Parathyroid adenoma (tissue), 2 donors: Measurements from ENCODE around the gene PPIF.

Source experiments
- H2AFZ ChIP-seq: fragments of 300-600 bp; sonication (generic); one replicate; pipeline ENCODE4 v1.7.0; 2017; ENCODE audit warnings: antibody characterized with exemption, mild to moderate bottlenecking
- H3K27ac ChIP-seq: fragments of 300-600 bp; sonication (generic); one replicate; pipeline ENCODE4 v1.7.0; 2017
- H3K27me3 ChIP-seq: fragments of 300-600 bp; sonication (generic); one replicate; pipeline ENCODE4 v1.7.0; 2017; ENCODE audit warnings: low read length; ENCODE audit not compliant: control insufficient read depth, insufficient read depth
- H3K36me3 ChIP-seq: fragments of 300-600 bp; sonication (generic); one replicate; pipeline ENCODE4 v1.7.0; 2017; ENCODE audit warnings: low read length; ENCODE audit not compliant: control insufficient read depth, insufficient read depth
- H3K4me1 ChIP-seq: fragments of 300-600 bp; sonication (generic); one replicate; pipeline ENCODE4 v1.7.0; 2017; ENCODE audit warnings: control low read depth
- H3K4me2 ChIP-seq: fragments of 300-600 bp; sonication (generic); one replicate; pipeline ENCODE4 v1.7.0; 2017; ENCODE audit warnings: low read length
- H3K4me3 ChIP-seq: fragments of 300-600 bp; sonication (generic); one replicate; pipeline ENCODE4 v1.7.0; 2017; ENCODE audit warnings: low read depth, low read length
- H3K79me2 ChIP-seq: fragments of 300-600 bp; sonication (generic); one replicate; pipeline ENCODE4 v1.7.0; 2017; ENCODE audit warnings: control low read depth
- H3K9ac ChIP-seq: fragments of 300-600 bp; sonication (generic); one replicate; pipeline ENCODE4 v1.7.0; 2017; ENCODE audit warnings: mild to moderate bottlenecking
- H3K9me3 ChIP-seq: fragments of 300-600 bp; sonication (generic); one replicate; pipeline ENCODE4 v1.7.0; 2017; ENCODE audit warnings: low read length; ENCODE audit not compliant: control insufficient read depth
- TF ChIP-seq, protein P1 (sequence below): fragments of 300-600 bp; sonication (generic); IDR thresholded peaks from one replicate; pipeline ENCODE4 v1.7.0; 2017; ENCODE audit warnings: antibody characterized with exemption, mild to moderate bottlenecking
- donor health status: primary hyperparathyroidism.

PPIF gene

GRCh38 chr10:79333513-79333912, 13.8 kb upstream of the PPIF start:
- Histone ChIP-seq H3K27ac (no peak overlapping the region), H3K4me1 (peaks cover 18% of the 10 kb centered on the region), H3K79me2 (no peaks in the 10 kb centered on the region), H3K9me3 (no peaks in the 10 kb centered on the region), H3K36me3 (no peaks in the 10 kb centered on the region), H3K9ac (no peak overlapping the region), H3K4me3 (no peak overlapping the region), H2AFZ (no peak overlapping the region), H3K4me2 (no peak overlapping the region), H3K27me3 (no peaks in the 10 kb centered on the region)
- TF ChIP-seq, protein P1, sequence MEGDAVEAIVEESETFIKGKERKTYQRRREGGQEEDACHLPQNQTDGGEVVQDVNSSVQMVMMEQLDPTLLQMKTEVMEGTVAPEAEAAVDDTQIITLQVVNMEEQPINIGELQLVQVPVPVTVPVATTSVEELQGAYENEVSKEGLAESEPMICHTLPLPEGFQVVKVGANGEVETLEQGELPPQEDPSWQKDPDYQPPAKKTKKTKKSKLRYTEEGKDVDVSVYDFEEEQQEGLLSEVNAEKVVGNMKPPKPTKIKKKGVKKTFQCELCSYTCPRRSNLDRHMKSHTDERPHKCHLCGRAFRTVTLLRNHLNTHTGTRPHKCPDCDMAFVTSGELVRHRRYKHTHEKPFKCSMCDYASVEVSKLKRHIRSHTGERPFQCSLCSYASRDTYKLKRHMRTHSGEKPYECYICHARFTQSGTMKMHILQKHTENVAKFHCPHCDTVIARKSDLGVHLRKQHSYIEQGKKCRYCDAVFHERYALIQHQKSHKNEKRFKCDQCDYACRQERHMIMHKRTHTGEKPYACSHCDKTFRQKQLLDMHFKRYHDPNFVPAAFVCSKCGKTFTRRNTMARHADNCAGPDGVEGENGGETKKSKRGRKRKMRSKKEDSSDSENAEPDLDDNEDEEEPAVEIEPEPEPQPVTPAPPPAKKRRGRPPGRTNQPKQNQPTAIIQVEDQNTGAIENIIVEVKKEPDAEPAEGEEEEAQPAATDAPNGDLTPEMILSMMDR = no peak

DNA sequence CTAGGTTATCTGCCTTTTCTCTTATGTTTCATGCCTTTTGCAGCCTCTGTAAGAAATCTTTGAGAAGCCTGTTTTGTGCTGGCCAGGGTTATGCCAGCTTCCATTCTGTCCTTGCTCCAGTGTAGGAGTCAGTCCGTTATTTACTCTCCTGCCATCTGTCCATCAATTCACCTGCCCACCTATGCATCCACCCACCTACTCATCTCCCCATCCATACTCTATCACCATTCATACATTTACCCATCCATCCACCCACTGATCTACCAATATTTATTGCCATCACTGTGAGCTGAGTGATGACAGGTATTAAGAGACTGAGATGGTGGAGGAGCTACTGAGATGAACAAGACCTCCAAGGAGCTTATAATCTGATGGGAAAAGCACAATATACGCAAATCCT, 12.7 kb upstream of the PPIF start:
- TF ChIP-seq, protein P1 = no peak
- Histone ChIP-seq H3K9ac (no peak overlapping the region), H3K27ac (peak overlapping the region; percentile 88)

DNA sequence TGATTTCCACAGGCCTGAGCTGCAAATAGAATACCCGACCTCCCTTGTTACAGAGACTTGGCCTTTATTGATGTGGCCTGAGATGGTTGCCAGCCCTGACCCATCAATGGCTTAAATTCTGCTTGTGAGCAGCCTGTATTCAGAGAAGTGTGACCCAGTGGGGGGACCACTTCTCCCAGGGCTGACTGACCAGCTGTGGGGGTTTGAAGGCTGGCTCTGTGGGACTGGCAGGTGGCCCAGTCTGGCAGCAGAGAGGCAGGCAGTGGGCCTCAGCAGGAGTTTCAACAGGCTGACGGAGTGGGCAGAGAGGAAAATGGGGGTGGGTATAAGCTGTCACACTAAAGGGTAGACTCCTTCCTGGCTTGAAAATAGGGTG, 12.2 kb upstream of the PPIF start:
- H3K9me3 ChIP-seq = no peaks in the 10 kb centered on the region
- peaks cover 18% of the 10 kb centered on the region for H3K4me1 ChIP-seq
- peak overlapping the region; percentile 88 for H3K27ac ChIP-seq
- no peaks in the 10 kb centered on the region for H3K79me2 ChIP-seq
- H3K36me3 ChIP-seq = no peaks in the 10 kb centered on the region
- no peak overlapping the region for H3K4me2 ChIP-seq
- peak overlapping the region; percentile 75 for H2AFZ ChIP-seq
- TF ChIP-seq, protein P1 = no peak
- no peaks in the 10 kb centered on the region for H3K27me3 ChIP-seq
- no peak overlapping the region for H3K9ac ChIP-seq
- H3K4me3 ChIP-seq = no peak overlapping the region

More for the DNA sequence above, 12.7 kb upstream of the PPIF start:
- H3K9me3 ChIP-seq = no peaks in the 10 kb centered on the region
- H3K4me2 ChIP-seq = no peak overlapping the region
- H2AFZ ChIP-seq = peak overlapping the region; percentile 75
- H3K36me3 ChIP-seq = no peaks in the 10 kb centered on the region
- peaks cover 18% of the 10 kb centered on the region for H3K4me1 ChIP-seq
- H3K79me2 ChIP-seq = no peaks in the 10 kb centered on the region
- H3K4me3 ChIP-seq = no peak overlapping the region
- no peaks in the 10 kb centered on the region for H3K27me3 ChIP-seq

DNA sequence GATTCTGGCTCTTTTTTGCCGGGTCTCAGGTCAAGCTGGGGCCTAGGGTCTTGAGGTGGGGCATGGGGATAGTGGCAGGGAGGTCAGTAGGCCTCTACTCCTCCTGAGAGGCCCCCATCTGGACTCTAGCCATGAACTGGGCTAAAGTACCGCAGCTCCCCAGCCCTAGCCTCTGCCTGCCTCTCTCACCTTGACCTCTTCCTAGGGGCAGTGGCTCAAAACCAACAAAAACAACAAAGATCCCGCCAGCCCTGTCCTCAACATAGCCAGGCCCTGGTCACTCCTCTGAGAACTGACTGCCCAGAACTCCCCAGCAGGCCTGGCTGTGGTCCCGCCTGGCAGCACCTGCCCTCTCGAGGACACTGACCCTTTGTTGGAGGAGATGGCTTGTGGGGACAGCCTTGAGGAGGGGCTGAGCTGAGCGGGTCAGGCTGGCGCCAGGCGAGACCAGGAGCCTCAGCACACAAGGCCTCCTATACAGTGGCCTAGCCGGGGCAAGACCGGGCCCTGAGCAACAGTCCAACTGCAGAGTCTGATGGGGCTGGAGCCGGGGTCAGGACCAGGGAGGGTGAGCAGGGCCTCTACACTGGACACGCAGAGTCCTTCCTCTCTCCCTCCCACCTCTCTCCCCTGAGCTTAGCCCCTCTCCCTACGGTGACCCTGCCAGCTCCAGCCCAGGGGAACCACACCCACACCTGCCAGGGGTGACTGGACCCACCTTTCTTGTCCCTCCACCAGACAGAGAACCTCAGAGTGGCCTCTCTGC, 11.6 kb upstream of the PPIF start:
- Histone ChIP-seq H2AFZ (peak overlapping the region; percentile 75), H3K79me2 (no peaks in the 10 kb centered on the region), H3K4me2 (no peak overlapping the region), H3K27me3 (no peaks in the 10 kb centered on the region), H3K27ac (peak overlapping the region; percentile 88), H3K36me3 (no peaks in the 10 kb centered on the region), H3K4me1 (peaks cover 21% of the 10 kb centered on the region), H3K4me3 (no peak overlapping the region), H3K9me3 (no peaks in the 10 kb centered on the region), H3K9ac (no peak overlapping the region)
- TF ChIP-seq, protein P1 = no peak

DNA sequence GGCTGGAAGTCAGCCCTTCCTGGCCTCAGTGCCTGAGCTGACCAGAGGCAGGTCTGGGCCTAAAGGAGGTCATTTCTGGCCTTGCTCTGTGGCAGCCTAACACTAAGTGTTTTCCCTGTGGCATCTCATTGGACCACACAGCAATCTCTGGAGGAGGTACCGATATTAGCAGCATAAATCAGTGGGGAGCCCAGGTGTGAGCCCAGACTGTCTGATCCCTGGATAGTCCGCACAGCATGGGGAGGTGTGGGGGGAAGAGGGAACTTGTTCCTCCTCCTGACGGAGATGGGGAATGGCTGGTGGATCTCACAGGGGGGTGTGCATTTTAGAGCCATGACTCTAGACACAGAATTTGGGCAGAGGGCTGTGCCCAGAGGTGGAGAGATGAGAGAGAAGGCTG, 11.0 kb upstream of the PPIF start:
- H3K4me1 ChIP-seq = peaks cover 27% of the 10 kb centered on the region

More for the DNA sequence above, 11.0 kb upstream of the PPIF start:
- H3K36me3 ChIP-seq = no peaks in the 10 kb centered on the region
- H2AFZ ChIP-seq = peak overlapping the region; percentile 75
- no peak overlapping the region for H3K4me2 ChIP-seq
- H3K9me3 ChIP-seq = no peaks in the 10 kb centered on the region
- H3K27me3 ChIP-seq = no peaks in the 10 kb centered on the region
- no peak overlapping the region for H3K4me3 ChIP-seq
- TF ChIP-seq, protein P1 = no peak
- no peak overlapping the region for H3K9ac ChIP-seq
- no peaks in the 10 kb centered on the region for H3K79me2 ChIP-seq
- H3K27ac ChIP-seq = no peak overlapping the region
